SK-N-SH (cell line): Measurements from ENCODE around the gene CCDC106. TPM values are rescaled to one million over a fixed set of nuclear protein-coding genes. Genes with fewer than 3 reads are reported as not detected.

ENCODE experiments used
- CTCF ChIA-PET: fragments of 300-600, 350-600 bp; formaldehyde crosslinking; extraction: SDS; loops from one replicate; lab custom pipeline; 2021; lab: Yijun Ruan, JAX
- POLR2A ChIA-PET: fragments of 350-600 bp; sonication (Branson Sonifier 250); formaldehyde crosslinking; extraction: SDS; loops from one replicate; lab custom pipeline; 2020; ENCODE audit warnings: antibody characterized with exemption, inconsistent platforms; lab: Yijun Ruan, JAX
- DNase-seq: peaks from one replicate; pipeline ENCODE4 v3.0.0; 2012
- H2AFZ ChIP-seq: fragments of 200-600 bp; sonication (generic); 2 replicates; pipeline ENCODE4 v1.8.1; 2016; ENCODE audit warnings: antibody characterized with exemption, mild to moderate bottlenecking, low read depth
- H3F3A ChIP-seq: fragments of 200-600 bp; sonication (generic); replicated peaks from 2 replicates; pipeline ENCODE3; 2016; ENCODE audit warnings: antibody characterized with exemption, mild to moderate bottlenecking; ENCODE audit not compliant: insufficient read depth
- H3K27ac ChIP-seq, 2 experiments: fragments of 200-500 bp in 1 of 2; fragments of 200-600 bp in 1 of 2; sonication (Bioruptor generic) in 1 of 2; sonication (generic), shearing (Covaris generic) in 1 of 2; 2 replicates each; pipeline versions ENCODE4 v1.5.1 to v1.6.1; 2014 to 2016; ENCODE audit warnings: low read depth in 2 of 2, inconsistent platforms in 1 of 2, low read length in 1 of 2, mild to moderate bottlenecking in 1 of 2, mixed read lengths in 1 of 2
- H3K27me3 ChIP-seq: fragments of 200-600 bp; sonication (generic), shearing (Covaris generic); 2 replicates; pipeline ENCODE4 v1.6.1; 2016; ENCODE audit warnings: mixed run types; ENCODE audit not compliant: insufficient read depth
- H3K36me3 ChIP-seq, 2 experiments: fragments of 200-500 bp in 1 of 2; fragments of 200-600 bp in 1 of 2; sonication (Bioruptor generic) in 1 of 2; sonication (generic) in 1 of 2; replicated peaks in 1 of 2; 2 replicates each; pipeline versions ENCODE3 to v1.5.1; 2014 to 2016; ENCODE audit warnings: low read length in 1 of 2, mild to moderate bottlenecking in 1 of 2; ENCODE audit not compliant: insufficient read depth in 2 of 2, control insufficient read depth in 1 of 2
- H3K4me1 ChIP-seq, 2 experiments: fragments of 200-500 bp in 1 of 2; fragments of 200-600 bp in 1 of 2; sonication (Bioruptor generic) in 1 of 2; sonication (generic), shearing (Covaris generic) in 1 of 2; 2 replicates each; pipeline versions ENCODE4 v1.5.1 to v1.6.1; 2014 to 2016; ENCODE audit warnings: low read depth in 1 of 2, low read length in 1 of 2, mixed run types in 1 of 2; ENCODE audit not compliant: insufficient read depth in 2 of 2, control insufficient read depth in 1 of 2
- H3K4me2 ChIP-seq: fragments of 200-600 bp; sonication (generic), shearing (Covaris generic); 2 replicates; pipeline ENCODE4 v1.6.1; 2017; ENCODE audit warnings: mixed run types
- H3K4me3 ChIP-seq, 2 experiments: fragments of 200-500 bp in 1 of 2; fragments of 200-600 bp in 1 of 2; sonication (Bioruptor generic) in 1 of 2; sonication (generic), shearing (Covaris generic) in 1 of 2; 2 replicates each; pipeline versions ENCODE4 v1.5.1 to v1.8.1; 2014 to 2016; ENCODE audit warnings: low read depth in 2 of 2, inconsistent platforms in 1 of 2, low read length in 1 of 2, mild to moderate bottlenecking in 1 of 2, mixed read lengths in 1 of 2, moderate library complexity in 1 of 2
- H3K79me2 ChIP-seq: fragments of 200-600 bp; sonication (generic); 2 replicates; pipeline ENCODE4 v1.8.1; 2017; ENCODE audit warnings: mild to moderate bottlenecking; ENCODE audit not compliant: insufficient read depth
- H3K9ac ChIP-seq: fragments of 200-600 bp; sonication (generic); 2 replicates; pipeline ENCODE4 v1.6.1; 2017; ENCODE audit warnings: mixed run types
- H3K9me2 ChIP-seq: fragments of 200-600 bp; sonication (generic); 2 replicates; pipeline ENCODE4 v1.6.1; 2017; ENCODE audit warnings: mixed run types
- H3K9me3 ChIP-seq: fragments of 200-600 bp; sonication (generic); 2 replicates; pipeline ENCODE4 v1.6.1; 2017; ENCODE audit warnings: mixed run types, mild to moderate bottlenecking, moderate library complexity
- H4K20me1 ChIP-seq: fragments of 200-600 bp; sonication (generic); 2 replicates; pipeline ENCODE4 v1.6.1; 2017; ENCODE audit warnings: mild to moderate bottlenecking, mixed run types; ENCODE audit not compliant: insufficient read depth
- CHD2 ChIP-seq: fragments of 150-350 bp; IDR thresholded peaks from 2 replicates; pipeline ENCODE4 v1.6.1; 2018; ENCODE audit warnings: low read length; ENCODE audit not compliant: partially characterized antibody
- ELF1 ChIP-seq: IDR thresholded peaks from 2 replicates; pipeline ENCODE4 v1.4.0; 2012
- EZH2phosphoT487 ChIP-seq: fragments of 200-600 bp; sonication (generic); IDR thresholded peaks from 2 replicates; pipeline ENCODE4 v1.6.1; 2017; ENCODE audit warnings: low read depth, mixed run types, mild to moderate bottlenecking, antibody characterized with exemption, moderate library complexity, borderline replicate concordance
- FOXM1 ChIP-seq: IDR thresholded peaks from 2 replicates; pipeline ENCODE4 v1.4.0; 2012; ENCODE audit warnings: low read depth, mild to moderate bottlenecking
- GABPA ChIP-seq: IDR thresholded peaks from 2 replicates; pipeline ENCODE4 v1.4.0; 2012; ENCODE audit warnings: low read depth, mild to moderate bottlenecking
- GATA2 ChIP-seq: sonication (generic); formaldehyde crosslinking; IDR thresholded peaks from 2 replicates; pipeline ENCODE4 v1.5.0; 2020; ENCODE audit warnings: mild to moderate bottlenecking, missing genetic modification reagents
- NFIC ChIP-seq: IDR thresholded peaks from 2 replicates; pipeline ENCODE4 v1.4.0; 2012; ENCODE audit warnings: borderline replicate concordance
- NRF1 ChIP-seq: IDR thresholded peaks from 2 replicates; pipeline ENCODE4 v1.6.1; 2012; ENCODE audit warnings: low read depth, mild to moderate bottlenecking, low read length
- RAD21 ChIP-seq: IDR thresholded peaks from 2 replicates; pipeline ENCODE4 v1.6.1; 2012; ENCODE audit warnings: mild to moderate bottlenecking, low read length
- SIN3A ChIP-seq: IDR thresholded peaks from 2 replicates; pipeline ENCODE4 v1.6.1; 2012; ENCODE audit warnings: low read depth, mild to moderate bottlenecking, low read length, moderate library complexity, borderline replicate concordance
- YY1 ChIP-seq: IDR thresholded peaks from 2 replicates; pipeline ENCODE4 v1.4.0; 2012; ENCODE audit warnings: low read depth, mild to moderate bottlenecking
- WGBS: methylation state at CpG from one replicate; pipeline ENCODE4 v1.1.6; 2017; ENCODE audit warnings: low lambda C conversion rate; 5-methylcytosine and 5-hydroxymethylcytosine counted together
- polyA plus RNA-seq, 3 experiments: library from polyadenylated mRNA; depleted of rRNA; stranded (reverse); fragments of >200 nt; gene quantifications; 2 replicates each; pipeline ENCODE4 v1.2.3, GENCODE V29; 2012
- TF ChIP-seq, protein P1 (sequence below): IDR thresholded peaks from 2 replicates; pipeline ENCODE4 v1.4.0; 2012; ENCODE audit warnings: low read depth, borderline replicate concordance
- TF ChIP-seq, protein P2 (sequence below): fragments of 150-350 bp; IDR thresholded peaks from 2 replicates; pipeline ENCODE4 v1.6.1; 2016; ENCODE audit warnings: mild to moderate bottlenecking, low read depth, low read length
- TF ChIP-seq, protein P3 (sequence below): IDR thresholded peaks from 2 replicates; pipeline ENCODE4 v1.6.1; 2012; ENCODE audit warnings: mild to moderate bottlenecking, low read depth, low read length, moderate library complexity
- TF ChIP-seq, protein P4 (sequence below): fragments of 150-350 bp; IDR thresholded peaks from 2 replicates; pipeline ENCODE4 v1.6.1; 2017; ENCODE audit warnings: antibody characterized with exemption, low read length, low read depth, borderline replicate concordance

Gene CCDC106
- polyA plus RNA-seq, 1 of the 3 experiments (the other 2 are of a cell fraction), result 27.1 TPM

DNA sequence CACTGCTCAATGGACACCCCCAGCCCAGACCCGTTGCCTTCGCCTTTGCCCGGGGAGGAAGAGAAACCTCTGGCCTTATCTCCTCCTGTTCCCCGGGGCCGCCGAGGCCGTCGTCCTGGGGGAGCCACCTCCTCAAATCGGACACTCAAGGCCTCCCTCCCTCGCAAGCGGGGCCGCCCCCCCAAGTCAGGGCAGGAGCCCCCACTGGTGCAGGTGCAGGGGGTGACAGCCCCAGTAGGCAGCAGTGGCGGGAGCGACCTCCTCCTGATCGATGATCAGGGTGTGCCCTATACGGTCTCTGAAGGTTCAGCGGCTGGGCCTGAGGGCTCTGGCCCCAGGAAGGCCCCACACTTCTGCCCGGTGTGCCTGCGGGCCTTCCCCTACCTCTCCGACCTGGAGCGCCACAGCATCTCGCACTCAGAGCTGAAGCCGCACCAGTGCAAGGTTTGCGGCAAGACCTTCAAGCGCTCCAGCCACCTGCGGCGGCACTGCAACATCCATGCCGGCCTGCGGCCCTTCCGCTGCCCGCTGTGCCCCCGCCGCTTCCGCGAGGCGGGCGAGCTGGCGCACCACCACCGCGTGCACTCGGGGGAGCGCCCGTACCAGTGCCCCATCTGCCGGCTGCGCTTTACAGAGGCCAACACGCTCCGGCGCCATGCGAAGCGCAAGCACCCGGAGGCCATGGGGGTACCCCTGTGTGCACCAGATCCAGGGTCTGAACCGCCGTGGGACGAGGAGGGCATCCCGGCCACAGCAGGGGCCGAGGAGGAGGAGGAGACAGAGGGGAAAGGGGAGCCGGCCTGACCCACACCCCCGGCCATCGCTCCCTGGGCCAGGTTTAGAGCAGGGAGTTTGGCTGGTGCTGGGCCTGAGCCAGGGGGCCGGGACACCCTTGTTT is 45.7 kb upstream of the CCDC106 start:
- no peaks in the 10 kb centered on the region for H3K9me2 ChIP-seq
- TF ChIP-seq NRF1, result no peak
- TF ChIP-seq, protein P1, sequence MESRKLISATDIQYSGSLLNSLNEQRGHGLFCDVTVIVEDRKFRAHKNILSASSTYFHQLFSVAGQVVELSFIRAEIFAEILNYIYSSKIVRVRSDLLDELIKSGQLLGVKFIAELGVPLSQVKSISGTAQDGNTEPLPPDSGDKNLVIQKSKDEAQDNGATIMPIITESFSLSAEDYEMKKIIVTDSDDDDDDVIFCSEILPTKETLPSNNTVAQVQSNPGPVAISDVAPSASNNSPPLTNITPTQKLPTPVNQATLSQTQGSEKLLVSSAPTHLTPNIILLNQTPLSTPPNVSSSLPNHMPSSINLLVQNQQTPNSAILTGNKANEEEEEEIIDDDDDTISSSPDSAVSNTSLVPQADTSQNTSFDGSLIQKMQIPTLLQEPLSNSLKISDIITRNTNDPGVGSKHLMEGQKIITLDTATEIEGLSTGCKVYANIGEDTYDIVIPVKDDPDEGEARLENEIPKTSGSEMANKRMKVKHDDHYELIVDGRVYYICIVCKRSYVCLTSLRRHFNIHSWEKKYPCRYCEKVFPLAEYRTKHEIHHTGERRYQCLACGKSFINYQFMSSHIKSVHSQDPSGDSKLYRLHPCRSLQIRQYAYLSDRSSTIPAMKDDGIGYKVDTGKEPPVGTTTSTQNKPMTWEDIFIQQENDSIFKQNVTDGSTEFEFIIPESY, result no peak
- no peak for TF ChIP-seq NFIC
- no peak for TF ChIP-seq EZH2phosphoT487
- TF ChIP-seq, protein P2, sequence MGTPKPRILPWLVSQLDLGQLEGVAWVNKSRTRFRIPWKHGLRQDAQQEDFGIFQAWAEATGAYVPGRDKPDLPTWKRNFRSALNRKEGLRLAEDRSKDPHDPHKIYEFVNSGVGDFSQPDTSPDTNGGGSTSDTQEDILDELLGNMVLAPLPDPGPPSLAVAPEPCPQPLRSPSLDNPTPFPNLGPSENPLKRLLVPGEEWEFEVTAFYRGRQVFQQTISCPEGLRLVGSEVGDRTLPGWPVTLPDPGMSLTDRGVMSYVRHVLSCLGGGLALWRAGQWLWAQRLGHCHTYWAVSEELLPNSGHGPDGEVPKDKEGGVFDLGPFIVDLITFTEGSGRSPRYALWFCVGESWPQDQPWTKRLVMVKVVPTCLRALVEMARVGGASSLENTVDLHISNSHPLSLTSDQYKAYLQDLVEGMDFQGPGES, result no peak
- no peak for TF ChIP-seq YY1
- TF ChIP-seq GATA2 (CRISPR knock-in tag), result no peak
- TF ChIP-seq, protein P3, sequence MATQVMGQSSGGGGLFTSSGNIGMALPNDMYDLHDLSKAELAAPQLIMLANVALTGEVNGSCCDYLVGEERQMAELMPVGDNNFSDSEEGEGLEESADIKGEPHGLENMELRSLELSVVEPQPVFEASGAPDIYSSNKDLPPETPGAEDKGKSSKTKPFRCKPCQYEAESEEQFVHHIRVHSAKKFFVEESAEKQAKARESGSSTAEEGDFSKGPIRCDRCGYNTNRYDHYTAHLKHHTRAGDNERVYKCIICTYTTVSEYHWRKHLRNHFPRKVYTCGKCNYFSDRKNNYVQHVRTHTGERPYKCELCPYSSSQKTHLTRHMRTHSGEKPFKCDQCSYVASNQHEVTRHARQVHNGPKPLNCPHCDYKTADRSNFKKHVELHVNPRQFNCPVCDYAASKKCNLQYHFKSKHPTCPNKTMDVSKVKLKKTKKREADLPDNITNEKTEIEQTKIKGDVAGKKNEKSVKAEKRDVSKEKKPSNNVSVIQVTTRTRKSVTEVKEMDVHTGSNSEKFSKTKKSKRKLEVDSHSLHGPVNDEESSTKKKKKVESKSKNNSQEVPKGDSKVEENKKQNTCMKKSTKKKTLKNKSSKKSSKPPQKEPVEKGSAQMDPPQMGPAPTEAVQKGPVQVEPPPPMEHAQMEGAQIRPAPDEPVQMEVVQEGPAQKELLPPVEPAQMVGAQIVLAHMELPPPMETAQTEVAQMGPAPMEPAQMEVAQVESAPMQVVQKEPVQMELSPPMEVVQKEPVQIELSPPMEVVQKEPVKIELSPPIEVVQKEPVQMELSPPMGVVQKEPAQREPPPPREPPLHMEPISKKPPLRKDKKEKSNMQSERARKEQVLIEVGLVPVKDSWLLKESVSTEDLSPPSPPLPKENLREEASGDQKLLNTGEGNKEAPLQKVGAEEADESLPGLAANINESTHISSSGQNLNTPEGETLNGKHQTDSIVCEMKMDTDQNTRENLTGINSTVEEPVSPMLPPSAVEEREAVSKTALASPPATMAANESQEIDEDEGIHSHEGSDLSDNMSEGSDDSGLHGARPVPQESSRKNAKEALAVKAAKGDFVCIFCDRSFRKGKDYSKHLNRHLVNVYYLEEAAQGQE, result no peak
- no peak for TF ChIP-seq CHD2
- TF ChIP-seq GABPA, result no peak
- TF ChIP-seq RAD21, result no peak
- TF ChIP-seq FOXM1, result no peak
- no peak for TF ChIP-seq ELF1
- no peak for TF ChIP-seq SIN3A
- TF ChIP-seq, protein P4, sequence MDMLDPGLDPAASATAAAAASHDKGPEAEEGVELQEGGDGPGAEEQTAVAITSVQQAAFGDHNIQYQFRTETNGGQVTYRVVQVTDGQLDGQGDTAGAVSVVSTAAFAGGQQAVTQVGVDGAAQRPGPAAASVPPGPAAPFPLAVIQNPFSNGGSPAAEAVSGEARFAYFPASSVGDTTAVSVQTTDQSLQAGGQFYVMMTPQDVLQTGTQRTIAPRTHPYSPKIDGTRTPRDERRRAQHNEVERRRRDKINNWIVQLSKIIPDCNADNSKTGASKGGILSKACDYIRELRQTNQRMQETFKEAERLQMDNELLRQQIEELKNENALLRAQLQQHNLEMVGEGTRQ, result no peak
- TF ChIP-seq, all 33 proteins: peak for 0
- Histone ChIP-seq H3K4me3 (no peak overlapping the region), H3K79me2 (peaks cover 36% of the 10 kb centered on the region), H2AFZ (no peak overlapping the region), H3F3A (peaks cover 30% of the 10 kb centered on the region), H3K9ac (no peak overlapping the region), H3K9me3 (no peaks in the 10 kb centered on the region), H3K4me2 (no peak overlapping the region), H3K27me3 (no peaks in the 10 kb centered on the region), H3K36me3 (peaks cover 0 to 2% of the 10 kb centered on the region in 2 experiments), H3K27ac (peak overlapping the region in 1 of 2 experiments; percentile 98; a peak in 1 of 4 replicates), H4K20me1 (peaks cover 8% of the 10 kb centered on the region; the same call in 1 of the 2 replicates), H3K4me1 (peaks cover 9 to 24% of the 10 kb centered on the region in 2 experiments; a peak in 3 of 4 replicates)
- ChIA-PET POLR2A (no interaction called here), CTCF (interaction anchor here (1.8 kb wide), 1 partner anchor 461 kb away, joined by 5 read pairs; no protein-coding TSS in a partner anchor)
- no peak for DNase-seq
- 98% methylated on average over 44 of the region's 60 CpGs for WGBS
